T-cell (primary cell): ENCODE measurements around the gene GLP1R. TPM values are rescaled to one million over a fixed set of nuclear protein-coding genes. Genes with fewer than 3 reads are reported as not detected.

Source experiments
- ATAC-seq, 4 experiments: fragments of 200-7000 bp in 3 of 4; fragments of 150-1000 bp in 1 of 4; cut with Tn5 transposase; replicated peaks in 1 of 4; 1 replicate in 3 of 4; 2 replicates in 1 of 4; pipeline ENCODE4 v1.10.0; 2021; ENCODE audit warnings: moderate library complexity in 3 of 4, mild to moderate bottlenecking in 2 of 4, moderate number of reproducible peaks in 1 of 4
- CTCF ChIA-PET, 2 donors: fragments of 300-600 bp; sonication (Branson Sonifier 250); formaldehyde crosslinking; loops; one replicate each; lab custom pipeline; 2022; ENCODE audit warnings: antibody characterized with exemption in 2 of 2; lab: Charles Lee
- POLR2A ChIA-PET, 2 donors: fragments of 300-600 bp; sonication (Branson Sonifier 250); formaldehyde crosslinking; loops; one replicate each; lab custom pipeline; 2022; ENCODE audit warnings: antibody characterized with exemption in 2 of 2; lab: Charles Lee
- DNase-seq, 35 experiments: peaks; one replicate each; pipeline versions ENCODE4 v3.0.0 to v3.0.0-alpha.2; 2013 to 2023
- H3K27ac ChIP-seq: one replicate; pipeline ENCODE4 v1.5.1; 2013; ENCODE audit warnings: low read length
- H3K27me3 ChIP-seq, 2 experiments: replicated peaks in 1 of 2; 1 replicate in 1 of 2; 2 replicates in 1 of 2; pipeline versions ENCODE4 v1.6.1 to v1.7.0; 2013; ENCODE audit warnings: low read length in 1 of 2, mixed read lengths in 1 of 2; ENCODE audit not compliant: control insufficient read depth in 2 of 2, insufficient read depth in 2 of 2; ENCODE audit errors: extremely low read depth in 1 of 2
- H3K36me3 ChIP-seq, 2 donors: 1 replicate in 1 of 2; 2 replicates in 1 of 2; pipeline versions ENCODE4 v1.6.1 to v1.7.0; 2013; ENCODE audit warnings: low read length in 1 of 2; ENCODE audit not compliant: control insufficient read depth in 2 of 2, insufficient read depth in 1 of 2; ENCODE audit errors: extremely low read depth in 1 of 2
- H3K4me1 ChIP-seq, 2 experiments: 1 replicate in 1 of 2; 2 replicates in 1 of 2; pipeline versions ENCODE4 v1.6.1 to v1.7.0; 2013; ENCODE audit warnings: low read length in 2 of 2, mixed read lengths in 1 of 2; ENCODE audit not compliant: insufficient read depth in 2 of 2, control insufficient read depth in 1 of 2; ENCODE audit errors: extremely low read depth in 1 of 2
- H3K4me3 ChIP-seq, 2 donors: 1 replicate in 1 of 2; 2 replicates in 1 of 2; pipeline versions ENCODE4 v1.5.1 to v1.7.0; 2013; ENCODE audit warnings: mild to moderate bottlenecking in 2 of 2, low read length in 1 of 2, moderate library complexity in 1 of 2; ENCODE audit not compliant: control insufficient read depth in 1 of 2; ENCODE audit errors: extremely low read depth in 1 of 2
- H3K9me3 ChIP-seq: 2 replicates; pipeline ENCODE4 v1.7.0; 2013
- H3K27ac Mint-ChIP-seq, 2 donors: one replicate each; pipeline ENCODE4 v1.8.0; 2020 to 2021; ENCODE audit warnings: mild to moderate bottlenecking in 2 of 2, mixed read lengths in 2 of 2
- H3K27me3 Mint-ChIP-seq, 2 donors: one replicate each; pipeline ENCODE4 v1.8.0; 2021 to 2022; ENCODE audit warnings: mixed read lengths in 2 of 2
- H3K36me3 Mint-ChIP-seq: one replicate; pipeline ENCODE4 v1.8.0; 2021; ENCODE audit warnings: mixed read lengths
- H3K4me1 Mint-ChIP-seq, 3 donors: one replicate each; pipeline ENCODE4 v1.8.0; 2020 to 2022; ENCODE audit warnings: mixed read lengths in 3 of 3, mild to moderate bottlenecking in 1 of 3
- H3K4me3 Mint-ChIP-seq, 3 donors: one replicate each; pipeline ENCODE4 v1.8.0; 2020 to 2022; ENCODE audit warnings: mild to moderate bottlenecking in 3 of 3, mixed read lengths in 3 of 3, moderate library complexity in 3 of 3
- H3K9me3 Mint-ChIP-seq, 3 donors: one replicate each; pipeline ENCODE4 v1.8.0; 2020 to 2022; ENCODE audit warnings: mixed read lengths in 3 of 3
- WGBS: methylation state at CpG from one replicate; pipeline ENCODE4 v1.1.5; 2013; ENCODE audit warnings: missing lambda C conversion rate; ENCODE audit not compliant: insufficient coverage; 5-methylcytosine and 5-hydroxymethylcytosine counted together
- total RNA-seq, 35 experiments: library from RNA in 6 of 35; stranded (reverse) in 6 of 35; fragments of 120-200 nt in 1 of 35; gene quantifications; one replicate each; pipeline versions ENCODE4 v1.2.1 to v1.2.4 and lab custom pipeline; 2013 to 2026

GLP1R gene
- total RNA-seq, 5 donors from 2014 or later (not counting 1 experiment from before 2014, with no cell fraction given), result 0.07 TPM; not detected in 4

DNA sequence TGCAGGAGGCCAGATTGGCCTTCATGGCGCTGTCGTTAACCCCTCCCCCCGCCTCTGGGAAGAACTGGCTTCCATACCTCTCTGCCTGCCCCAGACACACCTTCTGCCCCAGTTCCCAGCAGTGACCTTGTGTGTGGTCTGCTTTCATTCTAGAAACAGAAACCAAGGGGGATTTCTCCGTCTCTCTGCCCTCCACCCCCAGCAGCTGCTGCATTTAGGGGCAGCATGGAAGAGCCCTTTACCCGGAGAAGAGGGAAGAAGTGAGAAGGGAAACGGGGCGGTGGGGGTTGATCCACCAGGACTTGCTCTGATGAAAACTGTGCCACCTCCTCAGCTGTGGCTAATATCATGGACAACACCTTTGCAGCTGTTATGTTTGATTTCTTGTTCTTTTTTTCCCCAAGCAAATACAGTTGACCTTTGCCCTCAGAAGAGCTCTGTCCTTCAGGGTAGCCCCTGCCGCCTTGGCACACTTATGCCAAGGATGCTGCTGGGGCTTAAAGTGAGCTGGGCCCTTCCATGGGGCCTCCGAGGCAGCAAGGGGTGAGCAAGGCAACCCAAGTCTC, 6.1 kb downstream of the GLP1R start:
- Mint-ChIP-seq H3K4me3 (no peak overlapping the region), H3K27ac (no peak overlapping the region), H3K36me3 (no peaks in the 10 kb centered on the region), H3K27me3 (peaks cover 20 to 29% of the 10 kb centered on the region in 2 donors), H3K4me1 (peaks cover 12 to 26% (median 25%) of the 10 kb centered on the region in 3 donors), H3K9me3 (no peaks in the 10 kb centered on the region)
- Histone ChIP-seq H3K36me3 (no peaks in the 10 kb centered on the region), H3K9me3 (no peaks in the 10 kb centered on the region), H3K27ac (no peak overlapping the region), H3K27me3 (peaks cover 2 to 55% of the 10 kb centered on the region in 2 experiments), H3K4me1 (peaks cover 0 to 9% of the 10 kb centered on the region in 2 experiments), H3K4me3 (no peak overlapping the region)
- ATAC-seq (no peak), DNase-seq (no peak)
- whole genome bisulfite sequencing, result 89% methylated on average over 8 of the region's 9 CpGs
- ChIA-PET POLR2A (no interaction called here), CTCF (no interaction called here)

DNA sequence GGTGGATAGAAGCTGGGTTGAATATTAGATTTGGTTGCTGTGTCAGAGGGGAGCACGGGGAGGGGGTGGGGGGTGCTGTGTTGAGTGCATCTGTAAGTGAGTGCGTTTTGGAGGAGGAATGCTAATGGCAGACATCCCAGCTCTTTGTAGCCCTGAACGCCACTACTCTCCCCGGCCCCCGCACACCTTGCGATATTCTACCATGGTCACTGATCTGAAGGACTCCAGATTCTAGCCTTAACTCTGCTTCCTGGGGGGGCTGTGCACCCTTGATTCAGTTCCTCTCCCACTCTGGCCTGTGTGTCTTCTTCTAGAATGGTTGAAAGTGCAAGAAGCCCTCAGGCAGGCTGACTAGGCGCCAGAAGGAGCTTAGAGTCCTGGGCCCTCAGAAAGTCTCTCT, 7.1 kb downstream of the GLP1R start:
- H3K27ac ChIP-seq, result no peak overlapping the region
- Mint-ChIP-seq H3K4me1 (peaks cover 12 to 18% (median 15%) of the 10 kb centered on the region in 3 donors), H3K4me3 (no peak overlapping the region), H3K9me3 (no peaks in the 10 kb centered on the region), H3K27ac (no peak overlapping the region), H3K27me3 (peaks cover 16 to 28% of the 10 kb centered on the region in 2 donors), H3K36me3 (no peaks in the 10 kb centered on the region)
- ChIA-PET CTCF (no interaction called here), POLR2A (no interaction called here)
- peaks cover 0 to 9% of the 10 kb centered on the region in 2 experiments for H3K4me1 ChIP-seq
- H3K36me3 ChIP-seq, result no peaks in the 10 kb centered on the region
- WGBS, result 92% methylated on average over 6 of the region's 7 CpGs
- ATAC-seq, result no peak
- H3K4me3 ChIP-seq, result no peak overlapping the region
- H3K27me3 ChIP-seq, result peaks cover 2 to 53% of the 10 kb centered on the region in 2 experiments
- no peak for DNase-seq
- no peaks in the 10 kb centered on the region for H3K9me3 ChIP-seq

DNA sequence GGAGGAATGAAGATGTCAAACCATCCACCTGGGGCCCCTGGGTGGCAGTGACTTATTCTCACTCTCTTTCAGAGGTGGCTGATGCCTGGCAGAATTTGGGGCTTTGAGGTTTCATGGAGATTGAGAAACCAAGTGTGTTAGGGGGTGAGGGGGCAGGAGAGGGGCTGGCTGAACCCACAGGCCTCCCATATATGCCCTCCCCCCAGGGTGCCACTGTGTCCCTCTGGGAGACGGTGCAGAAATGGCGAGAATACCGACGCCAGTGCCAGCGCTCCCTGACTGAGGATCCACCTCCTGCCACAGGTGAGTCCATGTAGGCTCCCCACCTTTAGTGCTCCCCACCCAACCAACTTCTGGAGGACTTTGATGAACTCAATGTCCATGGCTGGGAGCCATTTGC, 7.6 kb downstream of the GLP1R start:
- Histone ChIP-seq H3K4me3 (no peak overlapping the region), H3K4me1 (peaks cover 0 to 9% of the 10 kb centered on the region in 2 experiments), H3K36me3 (no peaks in the 10 kb centered on the region), H3K9me3 (no peaks in the 10 kb centered on the region), H3K27ac (no peak overlapping the region), H3K27me3 (peaks cover 2 to 54% of the 10 kb centered on the region in 2 experiments)
- H3K4me1 Mint-ChIP-seq, result peaks cover 8 to 14% (median 10%) of the 10 kb centered on the region in 3 donors
- H3K4me3 Mint-ChIP-seq, result no peak overlapping the region
- 88% methylated on average over 5 of the region's 5 CpGs for WGBS
- H3K27me3 Mint-ChIP-seq, result peaks cover 16 to 28% of the 10 kb centered on the region in 2 donors
- ChIA-PET POLR2A (no interaction called here), CTCF (no interaction called here)
- no peaks in the 10 kb centered on the region for H3K9me3 Mint-ChIP-seq
- no peaks in the 10 kb centered on the region for H3K36me3 Mint-ChIP-seq
- no peak for ATAC-seq
- no peak overlapping the region for H3K27ac Mint-ChIP-seq
- no peak for DNase-seq

DNA sequence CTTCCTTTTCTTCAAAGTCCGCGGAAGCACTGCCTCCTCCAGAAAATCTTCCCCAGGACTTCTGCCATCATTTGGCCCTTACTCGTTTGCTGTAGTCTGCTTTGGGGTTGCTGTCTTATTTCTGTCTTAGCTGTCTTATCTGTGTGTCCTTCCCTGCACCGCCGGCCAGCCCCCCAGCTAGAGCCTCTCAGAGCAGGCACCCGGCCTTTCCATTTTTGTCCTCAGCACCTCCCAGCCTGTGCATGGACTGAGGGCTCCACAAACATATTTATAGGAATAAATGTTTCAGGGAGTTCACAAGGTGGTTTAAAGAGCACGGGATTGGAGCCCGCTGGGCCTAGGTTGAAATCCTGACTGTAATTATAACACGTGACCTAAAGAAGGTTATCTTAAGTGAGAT, 8.1 kb downstream of the GLP1R start:
- Mint-ChIP-seq H3K36me3 (no peaks in the 10 kb centered on the region), H3K4me3 (no peak overlapping the region), H3K27me3 (peaks cover 15 to 30% of the 10 kb centered on the region in 2 donors), H3K9me3 (no peaks in the 10 kb centered on the region), H3K4me1 (peaks cover 4 to 10% (median 5%) of the 10 kb centered on the region in 3 donors), H3K27ac (no peak overlapping the region)
- CTCF ChIA-PET, result no interaction called here
- Histone ChIP-seq H3K4me1 (peaks cover 0 to 4% of the 10 kb centered on the region in 2 experiments), H3K27ac (no peak overlapping the region), H3K4me3 (no peak overlapping the region), H3K36me3 (no peaks in the 10 kb centered on the region), H3K27me3 (peaks cover 2 to 55% of the 10 kb centered on the region in 2 experiments), H3K9me3 (no peaks in the 10 kb centered on the region)
- ATAC-seq, result no peak
- POLR2A ChIA-PET, result no interaction called here
- 100% methylated on average over 1 of the region's 9 CpGs for WGBS
- DNase-seq, result no peak

DNA sequence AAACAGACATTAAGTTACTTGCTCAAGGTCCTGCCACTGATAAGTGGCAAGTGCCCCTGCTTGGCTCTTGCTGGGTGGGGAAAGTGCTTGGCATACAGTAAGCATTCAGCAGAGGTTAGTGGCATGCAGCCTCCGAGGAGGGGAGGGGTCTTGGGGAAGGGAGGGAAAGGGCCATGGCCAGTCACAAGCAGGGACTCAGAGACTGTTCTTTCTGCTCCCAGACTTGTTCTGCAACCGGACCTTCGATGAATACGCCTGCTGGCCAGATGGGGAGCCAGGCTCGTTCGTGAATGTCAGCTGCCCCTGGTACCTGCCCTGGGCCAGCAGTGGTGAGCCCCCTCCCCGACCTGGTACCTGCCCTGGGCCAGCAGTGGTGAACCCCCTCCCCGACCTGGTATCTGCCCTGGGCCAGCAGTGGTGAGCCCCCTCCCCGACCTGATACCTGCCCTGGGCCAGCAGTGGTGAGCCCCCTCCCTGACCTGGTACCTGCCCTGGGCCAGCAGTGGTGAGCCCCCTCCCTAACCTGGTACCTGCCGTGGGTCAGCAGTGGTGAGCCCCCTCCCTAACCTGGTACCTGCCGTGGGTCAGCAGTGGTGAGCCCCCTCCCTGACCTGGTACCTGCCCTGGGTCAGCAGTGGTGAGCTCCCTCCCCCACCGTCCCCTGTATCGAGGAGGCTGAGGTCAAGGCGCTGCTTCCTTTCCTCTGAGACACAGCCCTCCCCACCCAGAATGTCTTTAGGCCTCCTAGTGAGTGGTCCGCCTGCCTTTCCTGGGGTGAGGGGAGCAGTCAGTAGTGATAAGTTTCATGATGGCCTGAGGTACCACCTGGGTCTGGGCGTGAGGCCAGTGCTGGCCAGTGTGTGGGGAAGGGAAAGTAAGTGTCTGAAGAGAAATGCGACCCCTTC, 8.9 kb downstream of the GLP1R start:
- H3K27ac ChIP-seq, result no peak overlapping the region
- Mint-ChIP-seq H3K36me3 (no peaks in the 10 kb centered on the region), H3K27me3 (peaks cover 12 to 30% of the 10 kb centered on the region in 2 donors), H3K9me3 (no peaks in the 10 kb centered on the region), H3K4me3 (no peak overlapping the region), H3K4me1 (peaks cover 0 to 6% (median 0%) of the 10 kb centered on the region in 3 donors), H3K27ac (no peak overlapping the region)
- no peaks in the 10 kb centered on the region for H3K9me3 ChIP-seq
- DNase-seq, result no peak
- H3K27me3 ChIP-seq, result peaks cover 2 to 60% of the 10 kb centered on the region in 2 experiments
- ChIA-PET POLR2A (no interaction called here), CTCF (no interaction called here)
- 77% methylated on average over 10 of the region's 17 CpGs for WGBS
- no peak overlapping the region for H3K4me3 ChIP-seq
- H3K36me3 ChIP-seq, result no peaks in the 10 kb centered on the region
- no peak for ATAC-seq
- no peaks in the 10 kb centered on the region for H3K4me1 ChIP-seq

DNA sequence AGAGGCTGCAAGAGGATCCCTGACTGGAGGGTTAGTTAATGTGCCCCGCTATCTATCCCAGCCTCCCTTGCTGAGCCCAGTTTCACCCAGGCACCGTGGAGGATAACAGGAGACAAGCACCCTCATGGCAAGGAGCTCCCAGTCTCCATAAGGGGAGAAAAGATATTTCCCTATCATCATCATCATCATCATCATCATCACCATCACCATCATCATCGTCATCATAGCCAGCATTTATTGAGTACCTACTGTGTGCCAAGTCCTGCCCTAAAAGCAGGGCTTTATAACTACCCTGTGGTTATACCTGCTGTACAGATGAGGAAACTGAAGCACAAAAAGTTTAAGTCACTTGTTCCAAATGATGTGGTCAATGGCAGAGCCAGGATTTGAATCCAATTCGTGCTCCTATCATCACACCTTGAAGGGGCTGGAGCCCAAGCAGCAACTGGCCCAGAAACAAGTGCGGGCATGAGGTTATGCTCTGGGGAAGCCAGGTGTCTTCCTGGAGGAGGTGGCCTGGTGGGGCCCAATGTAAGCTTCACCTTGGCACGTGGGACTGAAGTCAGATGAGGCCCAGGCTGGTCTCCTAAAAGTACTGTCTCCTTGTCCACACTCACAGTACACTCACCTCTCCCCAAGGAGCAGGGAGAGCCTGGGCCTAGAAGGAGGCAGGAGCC, 10.0 kb downstream of the GLP1R start:
- Histone ChIP-seq H3K4me1 (no peaks in the 10 kb centered on the region), H3K27ac (no peak overlapping the region), H3K27me3 (peaks cover 0 to 51% of the 10 kb centered on the region in 2 experiments), H3K4me3 (no peak overlapping the region), H3K9me3 (no peaks in the 10 kb centered on the region), H3K36me3 (no peaks in the 10 kb centered on the region)
- Mint-ChIP-seq H3K27me3 (peaks cover 10 to 22% of the 10 kb centered on the region in 2 donors), H3K4me3 (no peak overlapping the region), H3K27ac (no peak overlapping the region), H3K9me3 (no peaks in the 10 kb centered on the region), H3K4me1 (no peaks in the 10 kb centered on the region), H3K36me3 (no peaks in the 10 kb centered on the region)
- DNase-seq (no peak), ATAC-seq (no peak)
- CTCF ChIA-PET, result no interaction called here
- WGBS, result 74% methylated on average over 3 of the region's 6 CpGs
- POLR2A ChIA-PET, result no interaction called here
